Fibroblast of skin of abdomen (primary cell): ENCODE data around the gene ANKRD33.
A peak's percentile ranks its signal among the peaks of the same experiment; 100 is the strongest.
"Not testable (repeated sequence)": the region's sequence is repeated elsewhere in the genome, so short reads cannot be mapped to it uniquely, and the experiment has no call there.

ENCODE experiments used
- DNase-seq: peaks from one replicate; pipeline ENCODE4 v3.0.0-alpha.2; 2013

ANKRD33 gene

DNA sequence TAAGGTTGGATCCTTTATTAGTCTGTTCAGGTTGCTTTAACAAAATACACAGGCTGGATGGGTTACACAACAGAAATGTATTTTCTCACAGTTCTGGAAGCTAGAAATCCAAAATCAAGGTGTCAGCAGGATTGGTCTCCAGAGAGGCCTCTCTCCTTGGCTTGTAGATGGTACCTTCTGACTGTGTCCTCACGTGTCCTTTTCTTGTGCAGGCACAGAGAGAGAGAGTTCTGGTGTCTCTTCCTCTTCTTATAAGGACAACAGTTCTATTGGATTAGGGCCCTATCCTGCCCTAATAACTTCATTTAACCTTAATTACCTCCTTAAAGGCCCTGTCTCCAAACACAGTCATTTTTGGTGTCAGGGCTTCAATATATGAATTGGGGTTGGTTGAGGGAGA is 4.6 kb upstream of the ANKRD33 start:
- DNase-seq, result no peak

- DNase-seq, result no peak
Measured at GRCh38 chr12:51883998-51884675, 3.8 kb upstream of the ANKRD33 start.

GRCh38 chr12:51884676-51885229 is 3.1 kb upstream of the ANKRD33 start:
- DNase-seq, result no peak

GRCh38 chr12:51885294-51886020 is 2.4 kb upstream of the ANKRD33 start:
- DNase-seq, result not testable (repeated sequence)

DNA sequence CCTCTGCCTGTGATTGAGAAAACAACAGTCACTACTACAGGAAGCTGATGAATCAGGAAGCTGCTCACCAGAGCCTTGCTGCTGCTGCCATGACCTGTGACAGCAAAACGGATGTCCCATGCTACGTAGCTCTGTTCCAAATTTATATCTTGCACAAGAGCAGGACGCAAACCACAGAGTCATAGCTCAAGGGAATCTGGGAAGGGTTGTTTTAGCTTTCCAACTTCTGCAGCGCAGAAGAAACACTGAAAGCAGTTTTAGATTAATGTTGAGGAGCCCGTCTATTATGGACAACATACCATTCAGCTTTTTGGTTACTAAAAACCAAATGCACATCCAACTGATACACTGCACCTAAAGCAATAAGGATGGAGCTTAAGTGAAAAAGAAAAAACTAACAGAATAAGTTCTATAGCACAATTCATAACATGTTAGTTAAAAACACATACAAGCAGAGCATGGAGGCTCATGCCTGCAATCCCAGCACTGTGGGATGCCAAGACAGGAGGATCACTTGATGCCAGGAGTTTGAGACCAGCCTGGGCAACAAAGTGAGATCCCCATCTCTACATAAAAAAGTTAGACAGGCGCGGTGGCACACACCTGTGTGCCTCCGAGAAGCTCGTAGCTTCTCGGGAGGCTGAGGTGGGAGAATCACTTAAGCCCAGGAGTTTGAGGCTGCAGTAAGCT is 1.7 kb upstream of the ANKRD33 start:
- peak; percentile 92 for DNase-seq

DNA sequence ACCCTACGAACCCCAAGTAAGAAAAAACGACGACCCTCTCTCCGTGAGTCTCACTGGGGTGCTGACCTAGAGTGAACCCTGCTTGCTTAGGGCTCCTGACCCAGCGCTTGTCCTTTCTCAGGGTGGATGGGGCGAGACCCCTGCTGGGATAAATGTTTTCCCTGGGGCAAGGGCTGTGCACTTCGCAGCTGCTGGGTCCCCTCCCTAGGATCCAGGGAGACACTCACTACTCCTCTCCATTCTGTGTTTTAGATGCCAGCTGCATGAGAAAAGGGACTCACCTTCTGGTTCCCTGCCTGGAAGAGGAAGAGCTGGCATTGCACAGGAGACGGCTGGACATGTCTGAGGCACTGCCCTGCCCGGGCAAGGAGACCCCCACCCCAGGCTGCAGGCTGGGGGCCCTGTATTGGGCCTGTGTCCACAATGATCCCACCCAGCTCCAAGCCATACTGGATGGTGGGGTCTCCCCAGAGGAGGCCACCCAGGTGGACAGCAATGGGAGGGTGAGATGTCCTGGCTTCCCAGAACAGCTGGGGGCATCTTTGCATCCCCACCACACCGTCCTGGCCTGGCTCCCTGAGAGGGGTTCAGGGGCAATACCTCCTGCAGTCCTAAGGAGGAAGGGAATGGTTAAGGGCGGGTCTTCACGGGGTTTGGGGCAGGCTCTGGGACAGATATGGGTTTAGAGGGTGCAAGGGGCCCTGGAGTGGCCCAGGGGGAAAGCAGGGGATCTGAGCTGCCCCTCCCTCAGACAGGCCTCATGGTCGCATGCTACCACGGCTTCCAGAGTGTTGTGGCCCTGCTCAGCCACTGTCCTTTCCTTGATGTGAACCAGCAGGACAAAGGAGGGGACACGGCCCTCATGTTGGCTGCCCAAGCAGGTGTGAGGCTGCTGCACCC is 663 bp downstream of the ANKRD33 start:
- DNase-seq, result no peak

GRCh38 chr12:51889216-51890132 is 1.6 kb downstream of the ANKRD33 start:
- DNase-seq, result no peak

DNA sequence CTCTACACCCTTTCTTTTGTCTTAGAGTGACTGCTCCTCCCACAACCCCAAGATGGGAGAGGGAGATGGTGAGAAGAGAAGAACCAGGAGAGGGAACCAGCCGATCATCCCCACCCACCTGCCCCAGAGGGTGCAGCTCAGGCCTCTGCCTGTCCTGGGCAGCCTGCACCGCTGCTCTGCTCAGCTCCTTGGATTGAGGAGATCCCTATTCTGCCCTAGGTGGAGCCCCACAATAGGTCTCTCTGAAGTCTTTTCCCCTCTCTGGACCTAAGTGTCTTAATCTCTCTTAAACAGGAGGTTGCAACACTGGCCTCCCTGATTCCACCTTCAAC is 2.2 kb downstream of the ANKRD33 start:
- no peak for DNase-seq

DNA sequence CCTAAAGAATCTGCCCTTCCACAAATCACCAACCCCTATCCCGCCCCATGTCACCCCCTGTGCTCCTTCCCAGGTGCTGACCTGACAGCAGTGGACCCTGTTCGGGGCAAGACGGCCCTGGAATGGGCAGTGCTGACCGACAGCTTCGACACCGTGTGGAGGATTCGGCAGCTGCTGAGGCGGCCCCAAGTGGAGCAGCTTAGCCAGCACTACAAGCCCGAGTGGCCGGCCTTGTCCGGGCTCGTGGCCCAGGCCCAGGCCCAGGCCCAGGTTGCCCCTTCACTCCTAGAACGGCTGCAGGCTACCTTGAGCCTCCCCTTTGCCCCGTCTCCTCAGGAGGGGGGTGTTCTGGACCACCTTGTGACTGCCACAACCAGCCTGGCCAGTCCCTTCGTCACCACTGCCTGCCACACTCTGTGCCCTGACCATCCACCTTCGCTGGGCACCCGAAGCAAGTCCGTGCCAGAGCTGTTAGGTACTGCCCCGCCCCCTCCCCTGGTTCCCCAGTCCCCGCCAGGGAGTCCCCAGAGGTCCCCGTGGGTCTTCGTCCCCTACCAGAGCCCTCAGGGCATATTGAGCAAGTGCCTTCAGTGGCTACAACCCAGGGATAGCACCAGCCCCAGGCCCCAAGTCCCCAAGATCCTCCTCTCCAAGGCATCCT is 2.7 kb downstream of the ANKRD33 start:
- DNase-seq, result no peak

DNA sequence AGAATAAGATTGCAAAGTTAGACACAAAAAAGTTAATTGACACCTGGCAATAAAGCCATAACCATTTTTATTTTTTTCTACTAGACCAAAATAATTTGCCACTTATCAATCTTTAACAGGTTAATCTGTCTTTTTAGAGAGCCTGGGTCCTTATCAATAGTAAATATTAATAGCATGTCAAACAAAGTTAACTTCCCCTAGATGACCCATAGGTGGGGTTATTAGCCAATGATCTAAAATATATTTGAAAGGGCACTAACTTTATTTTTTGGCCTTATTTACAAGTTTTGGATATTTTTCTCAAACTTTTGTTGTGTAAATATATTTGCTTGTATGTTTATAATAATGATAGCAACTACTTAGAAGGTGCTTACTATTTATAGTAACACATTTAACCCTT is 3.9 kb downstream of the ANKRD33 start:
- DNase-seq, result no peak

- no peak for DNase-seq
Measured at GRCh38 chr12:51893786-51894185, 5.9 kb downstream of the ANKRD33 start.

DNA sequence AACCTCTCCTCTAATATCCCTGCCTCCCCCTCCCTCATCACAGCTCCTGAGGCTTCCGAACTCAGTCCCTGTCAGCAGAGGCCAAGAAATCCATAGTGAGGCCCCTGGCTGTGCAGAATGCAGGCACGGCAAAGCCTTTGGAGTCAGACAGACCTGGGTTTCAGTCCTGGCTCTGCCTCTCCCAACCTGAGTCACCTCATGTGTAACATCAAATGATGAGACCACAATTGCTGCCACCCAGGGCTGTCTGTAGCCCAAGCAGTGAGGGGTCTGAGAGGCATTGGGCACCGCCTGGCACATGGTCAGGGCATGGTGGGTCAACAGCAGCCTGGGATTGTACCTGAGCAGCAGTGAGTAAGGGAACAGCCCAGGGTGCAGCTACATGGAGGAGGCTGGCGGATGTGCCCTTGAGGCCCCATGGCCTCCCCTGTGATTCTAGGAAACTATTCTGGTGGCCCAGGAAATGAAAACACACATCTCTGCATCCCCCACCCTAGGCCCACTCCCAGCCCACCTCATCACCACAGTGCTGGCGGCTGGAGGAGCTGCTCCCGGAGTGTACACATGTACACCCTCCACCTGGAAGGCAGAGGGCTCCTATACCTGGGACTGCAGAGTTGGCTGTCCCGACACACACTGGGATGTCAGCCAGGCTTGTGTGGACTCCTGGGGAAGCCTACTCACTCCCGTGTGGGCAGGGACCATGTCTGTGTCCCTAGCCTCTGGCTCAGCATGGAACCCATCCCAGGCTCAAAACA is 7.7 kb downstream of the ANKRD33 start:
- no peak for DNase-seq

DNA sequence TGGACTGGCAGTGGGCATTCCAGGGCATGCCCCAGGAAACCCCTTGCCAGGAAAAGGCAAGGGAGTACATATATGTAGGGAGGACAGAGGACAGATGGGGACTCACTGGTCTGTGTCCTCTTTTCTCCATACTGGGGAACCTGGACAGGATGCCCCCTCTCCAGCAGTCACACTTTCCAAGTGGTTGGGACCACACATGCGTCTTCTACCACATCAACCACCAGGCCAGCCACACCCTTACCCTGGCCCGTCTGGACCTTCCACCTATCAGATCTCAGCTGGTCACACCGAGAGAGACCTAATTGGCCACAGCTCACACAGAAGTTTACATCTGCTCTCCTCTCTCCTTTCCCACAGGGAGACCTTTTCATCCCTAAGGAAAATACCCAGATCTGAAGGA is 8.3 kb downstream of the ANKRD33 start:
- no peak for DNase-seq

DNA sequence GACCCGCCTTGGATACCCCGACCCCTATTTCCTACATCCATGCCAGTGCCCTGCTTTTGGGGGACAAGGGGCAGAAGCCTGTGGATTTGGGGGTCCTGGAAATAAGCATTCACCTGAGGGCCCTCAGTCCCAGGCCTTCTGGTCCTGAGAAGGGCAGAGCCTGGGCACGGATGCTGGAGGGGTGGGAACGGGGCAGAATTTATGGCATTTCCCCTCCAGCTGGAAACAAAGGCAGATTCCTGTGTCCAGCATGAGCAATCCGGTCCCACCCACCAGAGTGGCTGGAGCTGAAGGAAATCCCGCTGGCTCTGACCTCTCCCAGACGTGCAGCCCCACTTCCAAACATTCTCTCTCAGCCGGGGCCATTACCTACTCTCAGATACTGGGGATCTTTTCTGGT is 9.3 kb downstream of the ANKRD33 start:
- no peak for DNase-seq

DNA sequence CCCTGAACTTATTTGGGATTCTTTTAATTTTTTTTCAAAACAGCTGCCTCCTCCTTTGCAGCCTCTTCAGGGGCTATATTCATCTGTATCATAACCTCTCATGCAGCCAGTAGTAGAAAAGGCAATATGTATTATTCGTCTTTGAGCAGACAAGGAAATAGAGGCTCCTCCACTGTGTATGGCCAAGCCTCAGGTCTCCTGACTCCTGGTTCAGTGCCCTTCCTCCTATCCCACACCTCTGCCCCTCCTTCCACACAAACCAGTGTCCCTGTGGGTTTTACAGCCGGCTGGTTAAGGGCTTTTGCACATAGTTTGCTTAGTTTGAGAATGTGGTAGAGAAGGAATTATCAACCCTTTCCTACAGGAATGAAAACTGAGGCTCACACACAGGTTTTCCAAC is 10.6 kb downstream of the ANKRD33 start:
- DNase-seq, result no peak

DNA sequence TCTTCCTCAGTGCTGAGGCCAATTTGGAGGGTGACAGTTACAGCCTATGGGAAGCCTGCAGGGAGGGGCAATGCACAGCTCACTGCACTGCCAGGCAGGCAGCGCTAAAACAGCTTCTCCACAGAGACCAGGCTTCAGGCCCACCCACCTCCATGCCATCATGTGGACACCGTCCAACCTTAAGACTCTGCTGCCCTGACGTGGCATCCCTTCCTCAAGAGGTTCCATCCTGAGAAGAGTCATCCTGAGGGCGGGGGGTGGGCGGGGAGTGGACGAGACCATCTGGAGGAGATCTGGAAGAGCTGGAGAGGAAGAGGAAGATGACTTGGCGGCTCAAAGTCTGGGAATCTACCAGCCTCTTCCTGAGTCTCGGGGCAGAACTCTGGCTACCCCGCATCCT is 11.0 kb downstream of the ANKRD33 start:
- peak; percentile 78 for DNase-seq

- no peak for DNase-seq
Measured at GRCh38 chr12:51900323-51900889, 12.5 kb downstream of the ANKRD33 start.

DNA sequence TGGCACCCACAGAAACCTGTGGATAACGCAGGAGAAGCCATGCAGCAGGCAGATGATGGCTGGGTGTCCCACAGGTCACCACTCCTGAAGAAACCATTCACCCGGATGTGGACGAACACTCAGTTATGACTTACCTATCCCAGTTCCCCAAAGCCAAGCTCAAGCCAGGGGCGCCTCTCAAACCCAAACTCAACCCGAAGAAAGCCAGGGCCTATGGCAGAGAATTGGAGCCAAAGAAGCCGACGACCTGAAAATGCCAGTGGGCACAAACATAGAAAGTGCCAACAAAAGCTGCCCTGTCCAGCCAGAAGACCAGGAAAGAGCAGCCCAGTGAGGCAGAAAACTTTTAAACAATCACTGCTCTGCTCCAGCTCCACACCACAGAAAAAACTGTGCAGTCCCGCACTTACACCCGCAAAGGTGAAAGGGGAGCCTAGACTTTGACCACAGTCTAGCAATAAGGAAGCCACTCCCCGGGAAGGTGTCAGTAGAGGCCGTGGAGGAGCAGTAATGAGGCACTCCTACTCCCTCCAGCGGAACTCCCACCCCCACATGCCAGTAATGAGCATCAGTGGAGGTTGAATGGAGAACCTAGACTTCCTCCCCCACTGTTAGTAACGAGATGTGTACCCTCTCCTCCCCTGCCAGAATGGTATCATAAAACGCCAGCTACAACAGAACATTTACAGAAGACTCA is 13.4 kb downstream of the ANKRD33 start:
- no peak for DNase-seq

DNA sequence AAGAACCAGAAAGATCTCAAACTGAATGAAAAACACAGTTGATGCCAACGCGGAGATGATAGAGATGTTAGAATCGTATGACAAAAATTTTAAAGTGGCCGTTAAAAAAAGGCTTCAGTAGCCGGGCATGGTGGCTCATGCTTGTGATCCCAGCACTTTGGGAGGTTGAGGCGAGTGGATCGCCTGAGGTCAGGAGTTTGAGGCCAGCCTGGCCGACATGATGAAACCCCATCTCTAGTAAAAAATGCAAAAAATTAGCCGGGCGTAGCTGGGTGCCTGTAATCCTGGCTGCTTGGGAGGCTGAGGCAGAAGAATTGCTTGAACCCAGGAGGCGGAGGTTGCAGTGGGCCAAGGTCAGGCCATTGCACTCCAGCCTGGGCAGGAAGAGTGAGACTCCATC is 14.0 kb downstream of the ANKRD33 start:
- DNase-seq, result no peak
